NCI-H774 (cell line): ENCODE data around the gene DNM3.

Experiments
- DNase-seq: peaks from one replicate; lab custom pipeline; 2025; lab: John Stamatoyannopoulos, UW

The DNM3 gene

GRCh38 chr1:172457479-172458130, 616.3 kb downstream of the DNM3 start:
- no peak for DNase-seq

GRCh38 chr1:172460177-172460576, 618.9 kb downstream of the DNM3 start:
- DNase-seq: no peak

GRCh38 chr1:172460887-172461315, 619.6 kb downstream of the DNM3 start:
- no peak for DNase-seq
